ENCODE results near the gene OGDH. TPM values are rescaled to one million over a fixed set of nuclear protein-coding genes. Genes with fewer than 3 reads are reported as not detected.

OGDH gene
- total and polyA plus RNA-seq, 10 of the 15 experiments (the other 5 are each of a cell fraction or from before 2014, with no cell fraction given) = 4.1 to 103 (median 48.4) TPM

DNA sequence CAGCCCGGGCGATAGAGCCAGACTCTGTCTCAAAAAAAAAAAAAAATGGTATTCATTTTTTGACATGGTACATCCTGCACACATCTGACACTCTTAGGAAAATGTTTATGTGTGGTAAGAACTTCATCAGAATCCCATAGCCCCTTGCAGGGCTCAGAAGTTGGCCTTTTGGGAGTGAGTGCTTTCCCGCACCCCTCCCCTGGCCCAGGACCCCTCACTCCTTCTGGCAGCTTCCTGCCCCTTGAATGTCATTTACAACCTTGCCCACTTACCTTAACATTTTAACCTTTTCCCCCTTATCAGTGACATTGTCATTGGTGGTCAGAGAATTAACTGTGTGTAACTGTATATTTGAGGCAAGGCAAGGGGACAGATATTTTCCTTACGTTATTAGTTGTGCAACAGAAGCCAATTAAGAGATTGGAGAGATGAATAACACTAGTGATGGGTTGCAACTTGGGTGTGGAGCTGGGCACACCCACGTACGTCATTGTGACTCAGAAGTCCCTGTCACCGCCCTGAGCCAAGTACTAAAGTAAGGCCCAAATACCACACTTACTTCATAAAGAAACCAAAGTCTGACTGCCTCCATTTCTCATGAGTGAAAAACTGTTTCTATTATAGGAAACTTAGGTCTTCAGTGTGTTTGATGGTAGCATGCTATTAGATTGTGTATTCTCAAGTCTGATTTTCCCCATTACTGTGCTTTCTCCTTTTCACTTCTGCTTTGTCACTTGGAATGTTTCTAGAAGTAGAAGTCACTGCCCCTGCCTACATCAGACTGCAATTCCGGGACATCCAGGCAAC lies 31.6 kb downstream of the OGDH start (continued):
- peak; percentile 97 for TF ChIP-seq CREB1 (IDR thresholded peaks at IDR 0.05; ENCODE audit: low read depth)
- TF ChIP-seq BACH1 (IDR thresholded peaks at IDR 0.05; ENCODE audit: borderline replicate concordance) = peak; percentile 70; the same call in 1 of the 2 replicates
- TF ChIP-seq ELK1 (IDR thresholded peaks at IDR 0.05; ENCODE audit: low read depth, low read length) = no peak
- peak; percentile 80; the same call in 1 of the 2 replicates for TF ChIP-seq STAT3 (IDR thresholded peaks at IDR 0.05; ENCODE audit: low read depth, low read length)
- no peak for TF ChIP-seq LARP7 (IDR thresholded peaks at IDR 0.05)
- TF ChIP-seq ZNF207 (IDR thresholded peaks at IDR 0.05; ENCODE audit: borderline replicate concordance) = peak; percentile 14; the same call in 1 of the 2 replicates
- TF ChIP-seq BCL3 (IDR thresholded peaks at IDR 0.05; ENCODE audit: borderline replicate concordance, insufficient read depth, low read depth, low read length, poor library complexity, severe bottlenecking) = peak; percentile 73
- no peak for TF ChIP-seq ZBTB11 (CRISPR knock-in tag; IDR thresholded peaks at IDR 0.05)
- peak; percentile 95 for TF ChIP-seq RUNX3 (IDR thresholded peaks at IDR 0.05; ENCODE audit: low read length)
- TF ChIP-seq MEF2A (IDR thresholded peaks at IDR 0.05; ENCODE audit: insufficient read depth, low read depth, low read length) = peak; percentile 98
- TF ChIP-seq NFIC (IDR thresholded peaks at IDR 0.05; ENCODE audit: low read depth, low read length) = peak; percentile 90
- no peak for TF ChIP-seq CHD4 (IDR thresholded peaks at IDR 0.05)
- TF ChIP-seq GABPA (IDR thresholded peaks at IDR 0.05; ENCODE audit: low read depth) = no peak
- TF ChIP-seq POU2F2 (IDR thresholded peaks at IDR 0.05; ENCODE audit: borderline replicate concordance, low read depth, low read length) = peak; percentile 64; the same call in 2 of the 3 replicates
- no peak for TF ChIP-seq CEBPB (IDR thresholded peaks at IDR 0.05; ENCODE audit: borderline replicate concordance in 1 of 2, low read depth in 2 of 2, low read length in 2 of 2)
- TF ChIP-seq HDAC6 (IDR thresholded peaks at IDR 0.05; ENCODE audit: unreplicated experiment) = no peak
- TF ChIP-seq, protein P1, sequence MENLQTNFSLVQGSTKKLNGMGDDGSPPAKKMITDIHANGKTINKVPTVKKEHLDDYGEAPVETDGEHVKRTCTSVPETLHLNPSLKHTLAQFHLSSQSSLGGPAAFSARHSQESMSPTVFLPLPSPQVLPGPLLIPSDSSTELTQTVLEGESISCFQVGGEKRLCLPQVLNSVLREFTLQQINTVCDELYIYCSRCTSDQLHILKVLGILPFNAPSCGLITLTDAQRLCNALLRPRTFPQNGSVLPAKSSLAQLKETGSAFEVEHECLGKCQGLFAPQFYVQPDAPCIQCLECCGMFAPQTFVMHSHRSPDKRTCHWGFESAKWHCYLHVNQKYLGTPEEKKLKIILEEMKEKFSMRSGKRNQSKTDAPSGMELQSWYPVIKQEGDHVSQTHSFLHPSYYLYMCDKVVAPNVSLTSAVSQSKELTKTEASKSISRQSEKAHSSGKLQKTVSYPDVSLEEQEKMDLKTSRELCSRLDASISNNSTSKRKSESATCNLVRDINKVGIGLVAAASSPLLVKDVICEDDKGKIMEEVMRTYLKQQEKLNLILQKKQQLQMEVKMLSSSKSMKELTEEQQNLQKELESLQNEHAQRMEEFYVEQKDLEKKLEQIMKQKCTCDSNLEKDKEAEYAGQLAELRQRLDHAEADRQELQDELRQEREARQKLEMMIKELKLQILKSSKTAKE (IDR thresholded peaks at IDR 0.05; ENCODE audit: low read depth, poor library complexity, severe bottlenecking) = peak; percentile 96
- TF ChIP-seq RFX5 (IDR thresholded peaks at IDR 0.05; ENCODE audit: low read depth, low read length) = no peak
- no peak for TF ChIP-seq SUPT20H (IDR thresholded peaks at IDR 0.05; ENCODE audit: borderline replicate concordance, control insufficient read depth, low read depth, low read length)
- TF ChIP-seq USF2 (IDR thresholded peaks at IDR 0.05; ENCODE audit: borderline replicate concordance, low read depth, low read length) = no peak
